HepG2 (cell line): ENCODE data around the gene ALMS1. TPM values are rescaled to one million over a fixed set of nuclear protein-coding genes. Genes with fewer than 3 reads are reported as not detected.

ENCODE experiments used
- CCDC6 ChIP-seq: sonication (generic); formaldehyde crosslinking; IDR thresholded peaks from 2 replicates; pipeline ENCODE4 v1.8.1; 2022; ENCODE audit warnings: mild to moderate bottlenecking, missing genetic modification reagents, moderate library complexity
- E2F5 ChIP-seq: sonication (generic); formaldehyde crosslinking; conservative IDR thresholded peaks from 2 replicates; pipeline ENCODE4 v1.4.0; 2020; ENCODE audit warnings: missing genetic modification reagents
- HHEX ChIP-seq: IDR thresholded peaks from 2 replicates; pipeline ENCODE4 v1.6.1; 2016; ENCODE audit warnings: control low read depth
- LBX2 ChIP-seq: sonication (generic); formaldehyde crosslinking; IDR thresholded peaks from 2 replicates; pipeline ENCODE4 v1.5.0; 2020; ENCODE audit warnings: missing genetic modification reagents, mild to moderate bottlenecking, borderline replicate concordance
- MTF2 ChIP-seq: sonication (generic); formaldehyde crosslinking; IDR thresholded peaks from 2 replicates; pipeline ENCODE4 v1.5.0; 2020; ENCODE audit warnings: missing genetic modification reagents, borderline replicate concordance
- PCBP2 ChIP-seq: fragments of 200-400 bp; formaldehyde crosslinking; optimal IDR thresholded peaks from 2 replicates; pipeline ENCODE3; 2018; ENCODE audit warnings: low read length, low read depth; ENCODE audit not compliant: poor library complexity, severe bottlenecking
- SALL2 ChIP-seq: sonication (generic); formaldehyde crosslinking; IDR thresholded peaks from 2 replicates; pipeline ENCODE4 v1.8.1; 2023; ENCODE audit warnings: mild to moderate bottlenecking, missing genetic modification reagents, inconsistent platforms
- SMARCC2 ChIP-seq: fragments of 450-650 bp; IDR thresholded peaks from 2 replicates; pipeline ENCODE4 v1.6.1; 2017; ENCODE audit warnings: antibody characterized with exemption, mild to moderate bottlenecking
- TCF12 ChIP-seq, 2 experiments: fragments of 450-650 bp in 1 of 2; sonication (generic) in 1 of 2; formaldehyde crosslinking in 1 of 2; IDR thresholded peaks; 2 replicates each; pipeline versions ENCODE4 v1.6.1 to v1.8.0; 2017 to 2022; ENCODE audit warnings: antibody characterized with exemption in 1 of 2, mild to moderate bottlenecking in 1 of 2, missing genetic modification reagents in 1 of 2, moderate library complexity in 1 of 2
- THRA ChIP-seq: sonication (generic); formaldehyde crosslinking; IDR thresholded peaks from 2 replicates; pipeline ENCODE4 v1.4.0; 2020; ENCODE audit warnings: missing genetic modification reagents, borderline replicate concordance
- ZBTB20 ChIP-seq: sonication (generic); formaldehyde crosslinking; IDR thresholded peaks from 2 replicates; pipeline ENCODE4 v1.8.1; 2023; ENCODE audit warnings: missing genetic modification reagents, low read depth, mild to moderate bottlenecking, borderline replicate concordance
- ZFP36 ChIP-seq: fragments of 150-350 bp; IDR thresholded peaks from 2 replicates; pipeline ENCODE4 v1.6.1; 2018; ENCODE audit warnings: borderline replicate concordance, low read length, low read depth; ENCODE audit not compliant: partially characterized antibody
- ZKSCAN5 ChIP-seq: sonication (generic); formaldehyde crosslinking; IDR thresholded peaks from 2 replicates; pipeline ENCODE4 v1.5.1; 2020; ENCODE audit warnings: mild to moderate bottlenecking, missing genetic modification reagents
- ZMAT3 ChIP-seq: sonication (generic); formaldehyde crosslinking; conservative IDR thresholded peaks from 2 replicates; pipeline ENCODE4 v1.7.0; 2021; ENCODE audit warnings: missing genetic modification reagents
- ZNF772 ChIP-seq: sonication (generic); formaldehyde crosslinking; IDR thresholded peaks from 2 replicates; pipeline ENCODE4 v1.5.0; 2020; ENCODE audit warnings: mild to moderate bottlenecking, missing genetic modification reagents
- polyA plus RNA-seq, 8 experiments: library from polyadenylated mRNA; depleted of rRNA in 3 of 8; stranded (reverse) in 7 of 8; unstranded in 1 of 8; fragments of >200 nt; fragmentation: Illumina TruSeq in 4 of 8; extraction: Trizol in 4 of 8; gene quantifications; 2 replicates each; pipeline versions ENCODE4 v1.2.1 to v1.2.3, GENCODE V29; 2011 to 2016; ENCODE audit warnings: low read depth in 4 of 8, missing spikeins in 1 of 8, mixed read lengths in 1 of 8; ENCODE audit not compliant: insufficient read depth in 1 of 8
- total RNA-seq, 5 experiments: library from RNA; depleted of rRNA; stranded (reverse); fragments of >200 nt; fragmentation: Illumina TruSeq; extraction: Trizol; gene quantifications; 2 replicates each; pipeline ENCODE4 v1.2.3, GENCODE V29; 2016; ENCODE audit warnings: low read depth in 1 of 5
- TF ChIP-seq, protein P1 (sequence below): sonication (generic); formaldehyde crosslinking; IDR thresholded peaks from 2 replicates; pipeline ENCODE4 v1.5.0; 2020; ENCODE audit warnings: mild to moderate bottlenecking, missing genetic modification reagents

Gene ALMS1
- total and polyA plus RNA-seq, 2 of the 13 experiments (the other 11 are each of a cell fraction or from before 2014, with no cell fraction given), result 12.9 to 21.2 TPM

- 0 out of 2 replicates have a peak, but pooled peaks have one; percentile 29 for TF ChIP-seq SALL2 (CRISPR knock-in tag)
- TF ChIP-seq HHEX (CRISPR knock-in tag), result no peak
- TF ChIP-seq MTF2 (CRISPR knock-in tag), result peak; percentile 91
- TF ChIP-seq THRA (CRISPR knock-in tag), result no peak; the same call in none of the 2 replicates
- TF ChIP-seq PCBP2, result no peak
- peak; percentile 96 for TF ChIP-seq ZNF772 (CRISPR knock-in tag)
- TF ChIP-seq, protein P1, sequence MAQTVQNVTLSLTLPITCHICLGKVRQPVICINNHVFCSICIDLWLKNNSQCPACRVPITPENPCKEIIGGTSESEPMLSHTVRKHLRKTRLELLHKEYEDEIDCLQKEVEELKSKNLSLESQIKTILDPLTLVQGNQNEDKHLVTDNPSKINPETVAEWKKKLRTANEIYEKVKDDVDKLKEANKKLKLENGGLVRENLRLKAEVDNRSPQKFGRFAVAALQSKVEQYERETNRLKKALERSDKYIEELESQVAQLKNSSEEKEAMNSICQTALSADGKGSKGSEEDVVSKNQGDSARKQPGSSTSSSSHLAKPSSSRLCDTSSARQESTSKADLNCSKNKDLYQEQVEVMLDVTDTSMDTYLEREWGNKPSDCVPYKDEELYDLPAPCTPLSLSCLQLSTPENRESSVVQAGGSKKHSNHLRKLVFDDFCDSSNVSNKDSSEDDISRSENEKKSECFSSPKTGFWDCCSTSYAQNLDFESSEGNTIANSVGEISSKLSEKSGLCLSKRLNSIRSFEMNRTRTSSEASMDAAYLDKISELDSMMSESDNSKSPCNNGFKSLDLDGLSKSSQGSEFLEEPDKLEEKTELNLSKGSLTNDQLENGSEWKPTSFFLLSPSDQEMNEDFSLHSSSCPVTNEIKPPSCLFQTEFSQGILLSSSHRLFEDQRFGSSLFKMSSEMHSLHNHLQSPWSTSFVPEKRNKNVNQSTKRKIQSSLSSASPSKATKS (CRISPR knock-in tag), result no peak
- TF ChIP-seq LBX2 (CRISPR knock-in tag), result peak; percentile 92; the same call in 1 of the 2 replicates
- peak; percentile 90 for TF ChIP-seq CCDC6 (CRISPR knock-in tag)
- TF ChIP-seq TCF12 (IDR thresholded peaks at IDR 0.05), result no peak
- peak; percentile 52; the same call in 1 of the 2 replicates for TF ChIP-seq TCF12 (CRISPR knock-in tag; IDR thresholded peaks at IDR 0.05)
- TF ChIP-seq ZMAT3 (CRISPR knock-in tag), result peak; percentile 83; the same call in 1 of the 2 replicates
- TF ChIP-seq E2F5 (CRISPR knock-in tag), result peak; percentile 89
- TF ChIP-seq SMARCC2, result no peak
- TF ChIP-seq ZKSCAN5 (CRISPR knock-in tag), result no peak
- TF ChIP-seq ZBTB20 (CRISPR knock-in tag), result no peak; the same call in 1 of the 2 replicates
- no peak for TF ChIP-seq ZFP36
Measured at GRCh38 chr2:73385504-73386341, at the start of gene ALMS1 (continued).
